GM23338 (cell line): ENCODE measurements around the gene MAP3K9. TPM values are rescaled to one million over a fixed set of nuclear protein-coding genes. Genes with fewer than 3 reads are reported as not detected.
"Not testable (repeated sequence)": the region's sequence is repeated elsewhere in the genome, so short reads cannot be mapped to it uniquely, and the experiment has no call there.

Source experiments
- ATAC-seq: fragments of 200-7000 bp; cut with Tn5 transposase; 3 replicates; pipeline ENCODE4 v1.9.1; 2020
- DNase-seq: peaks from one replicate; pipeline ENCODE4 v3.0.0-alpha.2; 2015; ENCODE audit warnings: low spot score
- H2AFZ ChIP-seq: fragments of 200-600 bp; sonication (generic); 2 replicates; pipeline ENCODE4 v1.8.0; 2016; ENCODE audit warnings: antibody characterized with exemption, mild to moderate bottlenecking, moderate library complexity
- H3F3A ChIP-seq: fragments of 200-600 bp; sonication (generic); replicated peaks from 2 replicates; pipeline ENCODE4 v1.8.0; 2017; ENCODE audit warnings: antibody characterized with exemption, mixed run types, low read depth
- H3K27ac ChIP-seq: fragments of 200-600 bp; sonication (generic); 2 replicates; pipeline ENCODE4 v1.6.1; 2016; ENCODE audit warnings: low read depth
- H3K27me3 ChIP-seq: fragments of 200-600 bp; sonication (generic); 2 replicates; pipeline ENCODE4 v1.8.0; 2016; ENCODE audit warnings: mild to moderate bottlenecking, mixed run types, moderate library complexity; ENCODE audit not compliant: insufficient read depth
- H3K36me3 ChIP-seq: fragments of 200-600 bp; sonication (generic); 2 replicates; pipeline ENCODE4 v1.8.0; 2016; ENCODE audit warnings: mild to moderate bottlenecking; ENCODE audit not compliant: insufficient read depth
- H3K4me1 ChIP-seq: fragments of 200-600 bp; sonication (generic); 2 replicates; pipeline ENCODE4 v1.8.0; 2016; ENCODE audit warnings: mild to moderate bottlenecking, moderate library complexity; ENCODE audit not compliant: insufficient read depth
- H3K4me2 ChIP-seq: fragments of 200-600 bp; sonication (generic); 2 replicates; pipeline ENCODE4 v1.7.1; 2017; ENCODE audit warnings: mixed run types
- H3K4me3 ChIP-seq: fragments of 200-600 bp; sonication (generic); 2 replicates; pipeline ENCODE4 v1.6.1; 2016; ENCODE audit warnings: mixed run types
- H3K79me2 ChIP-seq: fragments of 200-600 bp; sonication (generic); replicated peaks from 2 replicates; pipeline ENCODE4 v1.8.0; 2017; ENCODE audit warnings: mild to moderate bottlenecking; ENCODE audit not compliant: insufficient read depth
- H3K9me2 ChIP-seq: fragments of 200-600 bp; sonication (generic); 2 replicates; pipeline ENCODE4 v1.8.0; 2017; ENCODE audit not compliant: insufficient read depth
- H4K20me1 ChIP-seq: fragments of 200-600 bp; sonication (generic); replicated peaks from 2 replicates; pipeline ENCODE4 v1.8.0; 2017; ENCODE audit warnings: mild to moderate bottlenecking; ENCODE audit not compliant: insufficient read depth
- H3K27ac Mint-ChIP-seq: 2 replicates; pipeline ENCODE4 v1.8.0; 2020; ENCODE audit warnings: inconsistent platforms, mild to moderate bottlenecking, moderate library complexity, mixed read lengths
- H3K27me3 Mint-ChIP-seq: 3 replicates; pipeline ENCODE4 v1.8.0; 2022; ENCODE audit warnings: low read depth, mild to moderate bottlenecking, moderate library complexity, mixed read lengths, inconsistent platforms; ENCODE audit not compliant: insufficient read depth, poor library complexity
- H3K36me3 Mint-ChIP-seq: 3 replicates; pipeline ENCODE4 v1.8.0; 2021; ENCODE audit warnings: low read depth, mild to moderate bottlenecking, inconsistent platforms, moderate library complexity, mixed read lengths
- H3K4me1 Mint-ChIP-seq: 3 replicates; pipeline ENCODE4 v1.8.0; 2020; ENCODE audit warnings: mild to moderate bottlenecking, inconsistent platforms, mixed read lengths
- H3K4me3 Mint-ChIP-seq: 3 replicates; pipeline ENCODE4 v1.8.0; 2021; ENCODE audit warnings: moderate library complexity, mild to moderate bottlenecking, inconsistent platforms, mixed read lengths
- H3K9me3 Mint-ChIP-seq: 3 replicates; pipeline ENCODE4 v1.8.0; 2020; ENCODE audit warnings: moderate library complexity, mild to moderate bottlenecking, inconsistent platforms, mixed read lengths
- CTCF ChIP-seq, 2 experiments: fragments of 200-600 bp in 1 of 2; sonication (generic) in 1 of 2; conservative IDR thresholded peaks; 2 replicates each; pipeline versions ENCODE4 v1.5.1 to v1.6.1; 2016 to 2017; ENCODE audit warnings: antibody characterized with exemption in 2 of 2, low read depth in 2 of 2, mild to moderate bottlenecking in 2 of 2, moderate library complexity in 1 of 2
- EZH2phosphoT487 ChIP-seq: fragments of 200-600 bp; sonication (generic); IDR thresholded peaks from one replicate; pipeline ENCODE4 v1.8.1; 2018; ENCODE audit warnings: antibody characterized with exemption; ENCODE audit not compliant: unreplicated experiment
- POLR2AphosphoS5 ChIP-seq: IDR thresholded peaks from 2 replicates; pipeline ENCODE4 v1.6.1; 2016; ENCODE audit warnings: antibody characterized with exemption, low read depth
- ZNF114 ChIP-seq: fragments of 250-450 bp; sonication (Bioruptor Pico); IDR thresholded peaks from 2 replicates; pipeline ENCODE4 v1.5.0; 2020; ENCODE audit warnings: mild to moderate bottlenecking, moderate library complexity
- ZNF462 ChIP-seq: fragments of 250-450 bp; sonication (Bioruptor Pico); IDR thresholded peaks from 2 replicates; pipeline ENCODE4 v1.5.0; 2020; ENCODE audit warnings: mild to moderate bottlenecking, moderate library complexity
- polyA plus RNA-seq: library from polyadenylated mRNA; unstranded; fragments of >200 nt; fragmentation: Nextera tagmentation; extraction: Ambion mirVana; gene quantifications from 2 replicates; pipeline ENCODE4 v1.2.1, GENCODE V29; 2016
- total RNA-seq: library from RNA; depleted of rRNA; stranded (reverse); fragments of >200 nt; shearing (Covaris generic); gene quantifications from 2 replicates; pipeline ENCODE4 v1.2.3, GENCODE V29; 2014

The MAP3K9 gene
- total and polyA plus RNA-seq, 2 experiments from 2014 or later, result 5.3 to 30.8 TPM

- H3K27ac Mint-ChIP-seq, H3K36me3 ChIP-seq, H3F3A ChIP-seq, H3K4me2 ChIP-seq, H3K27me3 ChIP-seq, H3K4me3 ChIP-seq, H3K27ac ChIP-seq, H3K27me3 Mint-ChIP-seq, H3K9me3 Mint-ChIP-seq, H3K79me2 ChIP-seq, H4K20me1 ChIP-seq, H3K4me3 Mint-ChIP-seq, DNase-seq, H2AFZ ChIP-seq, H3K36me3 Mint-ChIP-seq, ATAC-seq: not testable (repeated sequence)
- Histone ChIP-seq H3K9me2 (0 out of 2 replicates have a peak, but pooled peaks cover 13% of the 10 kb centered on the region), H3K4me1 (peaks cover 30% of the 10 kb centered on the region)
- peaks cover 41% of the 10 kb centered on the region for H3K4me1 Mint-ChIP-seq
Observed at GRCh38 chr14:70703621-70704168, 105.6 kb downstream of the MAP3K9 start.

DNA sequence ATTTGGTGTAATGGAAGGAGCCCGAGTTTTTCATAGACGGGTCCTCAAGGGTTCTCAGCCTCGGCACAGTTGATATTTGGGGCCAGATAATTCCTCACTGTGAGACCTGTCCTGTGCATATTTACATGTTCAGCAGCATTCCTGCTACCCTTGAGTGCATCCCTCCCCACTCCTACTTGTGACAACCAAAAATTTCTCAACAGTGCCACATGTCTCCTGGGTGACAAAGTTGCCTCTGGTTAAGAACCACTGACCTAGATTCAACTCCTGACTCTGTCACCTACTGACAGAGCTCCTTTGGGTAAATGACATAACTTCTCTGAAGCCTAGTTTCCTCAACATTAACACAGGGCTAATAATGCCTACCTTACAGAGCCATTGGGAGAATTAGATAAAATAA lies 107.2 kb downstream of the MAP3K9 start:
- H3K27ac Mint-ChIP-seq, result no peak overlapping the region
- TF ChIP-seq POLR2AphosphoS5 (no peak), ZNF114 (CRISPR knock-in tag) (no peak), ZNF462 (CRISPR knock-in tag) (no peak), CTCF (conservative IDR thresholded peaks at IDR 0.05; ENCODE audit: low read depth in 2 of 2) (no peak), EZH2phosphoT487 (no peak)
- H2AFZ ChIP-seq, result no peak overlapping the region
- peaks cover 21% of the 10 kb centered on the region for H3K4me1 ChIP-seq
- 0 out of 2 replicates have a peak, but pooled peaks cover 8% of the 10 kb centered on the region for H3K9me2 ChIP-seq
- peaks cover 30% of the 10 kb centered on the region for H3K4me1 Mint-ChIP-seq
- no peaks in the 10 kb centered on the region; the same call in 2 of the 3 replicates for H3K36me3 Mint-ChIP-seq
- H3K9me3 Mint-ChIP-seq, result no peaks in the 10 kb centered on the region; the same call in 2 of the 3 replicates
- H3K27me3 ChIP-seq, result no peaks in the 10 kb centered on the region
- no peak overlapping the region for H3K4me3 ChIP-seq
- H3F3A ChIP-seq, result no peaks in the 10 kb centered on the region; the same call in 1 of the 2 replicates
- H4K20me1 ChIP-seq, result no peaks in the 10 kb centered on the region
- H3K4me3 Mint-ChIP-seq, result no peak overlapping the region
- H3K27me3 Mint-ChIP-seq, result no peaks in the 10 kb centered on the region
- DNase-seq (no peak), ATAC-seq (no peak)
- no peak overlapping the region for H3K4me2 ChIP-seq
- no peaks in the 10 kb centered on the region for H3K36me3 ChIP-seq
- H3K27ac ChIP-seq, result no peak overlapping the region
- H3K79me2 ChIP-seq, result no peaks in the 10 kb centered on the region
